Right kidney (tissue), 1 donor: ENCODE data around the gene SPATA31D1.

ENCODE experiments used
- DNase-seq: peaks from one replicate; pipeline ENCODE4 v3.0.0-alpha.2; 2016

The SPATA31D1 gene

DNA sequence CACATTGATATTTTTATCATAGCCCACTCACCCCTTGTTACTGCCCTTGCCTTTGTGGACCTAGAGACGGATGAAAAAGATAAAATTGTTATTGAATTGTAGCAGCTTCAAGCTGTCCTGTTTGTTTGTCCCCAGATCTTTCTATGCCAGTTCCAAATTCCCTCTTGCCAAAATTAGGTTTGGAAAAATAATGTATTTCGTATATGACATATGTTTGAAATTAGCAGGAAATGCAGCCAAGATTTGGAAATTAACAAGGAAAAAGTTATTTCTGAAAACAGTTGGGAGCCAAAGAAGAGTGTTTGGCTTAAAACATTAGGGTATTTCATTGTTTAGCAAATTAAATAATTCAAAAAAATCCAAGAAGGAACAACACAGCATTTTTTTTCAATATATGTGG is 33.5 kb downstream of the SPATA31D1 start:
- no peak for DNase-seq

DNA sequence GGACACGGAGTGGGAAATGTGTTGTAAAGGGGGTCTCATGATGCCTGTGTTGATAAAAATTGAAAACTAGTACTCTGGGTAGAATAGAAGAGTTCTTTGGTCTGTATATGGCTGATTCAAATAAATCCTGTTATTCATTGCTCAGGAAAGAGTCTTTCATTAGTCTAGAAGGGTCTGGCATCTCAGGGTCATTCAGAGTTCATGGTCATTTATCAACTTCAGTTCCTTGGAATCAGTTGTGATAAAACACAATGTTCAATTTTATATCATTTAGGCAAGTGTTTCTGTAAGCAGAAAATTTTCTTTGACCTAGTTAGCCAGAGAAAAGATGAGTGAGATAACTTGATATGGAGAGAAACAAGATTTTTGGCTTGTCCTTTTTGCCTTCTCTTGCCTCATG is 36.3 kb downstream of the SPATA31D1 start:
- DNase-seq = no peak

DNA sequence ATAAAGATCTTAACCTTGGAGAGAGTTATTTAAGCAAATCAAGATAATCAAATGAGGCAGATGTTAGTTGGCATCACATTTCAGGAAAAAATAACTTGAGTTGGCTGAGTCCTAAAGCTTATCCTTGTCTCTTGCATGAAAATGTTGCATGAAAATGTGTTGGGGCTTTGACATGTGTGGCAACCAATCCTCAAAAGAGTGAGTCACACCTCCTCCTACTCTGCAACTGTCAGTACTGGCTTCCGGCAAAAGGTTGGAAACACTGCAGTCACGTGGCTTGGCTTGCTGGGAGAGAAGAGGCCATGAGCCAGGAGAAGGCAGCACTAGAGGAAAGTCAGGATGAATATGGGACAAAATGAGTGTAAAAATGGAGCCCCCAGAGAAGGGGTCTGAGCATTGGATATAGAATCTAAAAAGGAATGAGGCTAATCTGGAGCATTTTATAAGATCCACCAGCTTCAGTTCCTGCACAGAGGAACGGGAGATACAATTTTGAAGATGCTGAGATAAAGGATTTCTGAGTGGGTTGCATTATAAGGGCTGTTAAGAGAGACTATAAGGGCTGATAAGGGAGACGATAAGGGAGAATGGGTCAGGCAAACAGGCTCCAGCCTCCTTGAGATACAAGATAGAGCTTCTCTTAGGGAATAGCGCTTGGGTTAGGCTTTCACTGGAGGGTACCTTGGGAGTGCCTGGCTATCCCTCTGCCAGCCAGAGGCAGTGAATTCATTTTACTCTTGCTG is 43.1 kb downstream of the SPATA31D1 start:
- no peak for DNase-seq

DNA sequence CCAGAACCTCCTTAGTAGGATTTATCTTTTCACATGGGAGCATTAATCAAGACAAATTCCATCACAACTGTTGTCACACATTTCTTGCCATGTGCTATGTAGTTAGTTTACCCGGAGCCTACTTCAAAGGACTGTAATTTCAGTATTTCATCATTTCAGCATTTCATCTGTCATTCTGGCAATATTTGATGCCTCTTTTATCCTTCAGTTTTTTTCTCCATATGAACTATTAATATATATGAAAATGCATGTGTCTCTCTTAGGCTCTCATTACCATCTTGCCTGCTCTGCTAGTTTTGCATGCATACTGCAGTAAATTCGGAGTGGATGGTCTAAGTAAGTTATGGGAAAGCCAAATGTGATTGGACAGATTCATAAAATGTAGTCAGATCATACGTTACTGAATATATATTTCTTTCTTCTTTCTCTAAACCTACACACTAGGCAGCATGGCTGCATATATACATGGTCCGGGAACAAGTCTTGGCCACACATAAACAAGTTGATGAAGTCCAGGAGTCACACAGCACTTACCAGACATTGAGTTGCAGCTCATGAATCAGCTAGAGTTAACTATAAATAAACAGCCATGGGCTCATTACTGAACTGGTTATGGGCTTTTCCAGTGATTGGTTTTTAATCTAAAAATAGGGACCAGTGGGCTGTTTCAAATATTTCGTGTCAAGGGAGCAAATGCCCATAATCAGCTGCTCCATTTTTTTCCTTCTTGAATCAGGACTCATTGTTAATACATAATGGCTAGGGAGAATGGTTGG is 46.6 kb downstream of the SPATA31D1 start:
- DNase-seq = no peak

DNA sequence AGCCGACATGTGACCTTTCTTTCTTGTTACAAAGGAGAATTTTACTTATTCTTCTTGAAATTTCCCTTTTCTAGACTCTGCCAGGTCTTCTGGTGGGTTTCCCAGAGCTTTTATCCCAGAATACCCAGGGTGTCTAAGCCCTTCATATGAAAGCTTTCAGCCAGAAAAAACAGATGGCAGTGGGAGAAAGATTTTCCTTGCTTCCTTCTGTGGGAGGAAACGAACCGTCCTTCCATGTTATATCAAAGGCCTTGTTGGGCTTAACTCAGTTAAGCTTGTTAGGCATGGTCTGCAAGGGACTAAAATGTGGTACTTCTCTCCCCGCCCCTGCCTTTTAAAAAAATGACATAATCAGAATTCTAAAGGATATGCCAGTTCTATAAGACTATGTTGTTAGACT is 47.5 kb downstream of the SPATA31D1 start:
- no peak for DNase-seq

DNA sequence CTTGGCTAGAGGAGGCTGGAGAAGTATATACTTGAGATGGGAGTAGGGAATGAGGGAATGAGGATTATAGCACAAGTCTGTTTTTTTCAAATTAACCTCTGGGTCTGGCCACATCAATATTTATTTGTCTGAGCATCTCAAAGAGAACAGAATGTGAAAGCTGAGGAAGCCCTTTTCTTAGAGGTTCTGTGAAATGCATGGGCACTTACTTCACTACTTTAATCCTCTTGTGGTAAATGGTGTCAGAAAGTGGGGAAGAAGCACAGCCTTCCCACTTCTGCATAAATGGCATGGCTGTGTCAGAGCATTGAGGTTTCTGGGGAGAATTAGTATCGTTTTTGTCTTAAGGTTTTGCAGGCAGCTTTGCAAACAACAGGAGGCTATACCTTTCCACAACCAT is 48.6 kb downstream of the SPATA31D1 start:
- no peak for DNase-seq

DNA sequence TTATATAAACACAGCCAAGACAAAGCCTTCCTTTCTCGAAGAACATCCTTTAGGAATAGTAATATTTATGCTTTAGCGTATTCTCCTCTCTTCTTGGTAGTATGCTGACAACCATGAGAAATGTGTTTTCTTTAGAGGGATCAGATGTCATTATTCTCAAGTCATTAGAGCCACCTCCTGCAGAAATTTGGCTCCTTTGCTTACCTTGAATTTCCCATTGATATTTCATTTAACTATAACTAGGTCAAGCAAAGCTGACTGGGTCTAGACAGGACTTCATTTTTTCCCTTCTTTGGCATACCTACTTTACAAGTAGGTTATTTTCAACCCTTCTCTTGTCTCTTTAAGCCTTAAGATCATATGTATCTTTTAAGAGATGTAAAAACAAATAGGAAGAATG is 50.3 kb downstream of the SPATA31D1 start:
- DNase-seq = no peak
